ENCODE results near the gene ABTB1. TPM values are rescaled to one million over a fixed set of nuclear protein-coding genes. Genes with fewer than 3 reads are reported as not detected.

The ABTB1 gene
- total RNA-seq, 4 donors from 2014 or later: 17.6 to 91.9 (median 51.3) TPM

GRCh38 chr3:127730171-127730570 is 57.4 kb downstream of the ABTB1 start:
- no peak for TF ChIP-seq CTCF (IDR thresholded peaks at IDR 0.05; ENCODE audit: low read depth)

Other genes starting within 250 kb of the ABTB1 start
- gene TPRA1, start 82.2 kb upstream of the ABTB1 start, total RNA-seq: 10 to 100 TPM; 12.2 to 32.3 (median 25.8) TPM
- 1 to 10 TPM in 3 of 4 donors, under 1 TPM in 1; 0.33 to 9.7 (median 6.4) TPM for gene MCM2, start 74.5 kb upstream of the ABTB1 start, total RNA-seq
- 1 to 10 TPM; 3.2 to 8.8 (median 3.7) TPM for gene PODXL2, start 43.8 kb upstream of the ABTB1 start, total RNA-seq
- 100 to 1,000 TPM in 2 of 4 donors, 10 to 100 TPM in 2; 83.9 to 292 (median 110) TPM for gene MGLL, start 149.6 kb downstream of the ABTB1 start, total RNA-seq
- gene KBTBD12, start 242.3 kb downstream of the ABTB1 start, total RNA-seq: 1 to 10 TPM in 1 of 4 donors, under 1 TPM in 1, not detected in 2; 0.68 to 1.5 TPM